ENCODE data around the gene MAGEF1. TPM values are rescaled to one million over a fixed set of nuclear protein-coding genes. Genes with fewer than 3 reads are reported as not detected.

Gene MAGEF1
- total and polyA plus RNA-seq, 2 donors (not counting 3 experiments of a cell fraction or from before 2014, with no cell fraction given): 7.0 to 14.2 TPM

DNA sequence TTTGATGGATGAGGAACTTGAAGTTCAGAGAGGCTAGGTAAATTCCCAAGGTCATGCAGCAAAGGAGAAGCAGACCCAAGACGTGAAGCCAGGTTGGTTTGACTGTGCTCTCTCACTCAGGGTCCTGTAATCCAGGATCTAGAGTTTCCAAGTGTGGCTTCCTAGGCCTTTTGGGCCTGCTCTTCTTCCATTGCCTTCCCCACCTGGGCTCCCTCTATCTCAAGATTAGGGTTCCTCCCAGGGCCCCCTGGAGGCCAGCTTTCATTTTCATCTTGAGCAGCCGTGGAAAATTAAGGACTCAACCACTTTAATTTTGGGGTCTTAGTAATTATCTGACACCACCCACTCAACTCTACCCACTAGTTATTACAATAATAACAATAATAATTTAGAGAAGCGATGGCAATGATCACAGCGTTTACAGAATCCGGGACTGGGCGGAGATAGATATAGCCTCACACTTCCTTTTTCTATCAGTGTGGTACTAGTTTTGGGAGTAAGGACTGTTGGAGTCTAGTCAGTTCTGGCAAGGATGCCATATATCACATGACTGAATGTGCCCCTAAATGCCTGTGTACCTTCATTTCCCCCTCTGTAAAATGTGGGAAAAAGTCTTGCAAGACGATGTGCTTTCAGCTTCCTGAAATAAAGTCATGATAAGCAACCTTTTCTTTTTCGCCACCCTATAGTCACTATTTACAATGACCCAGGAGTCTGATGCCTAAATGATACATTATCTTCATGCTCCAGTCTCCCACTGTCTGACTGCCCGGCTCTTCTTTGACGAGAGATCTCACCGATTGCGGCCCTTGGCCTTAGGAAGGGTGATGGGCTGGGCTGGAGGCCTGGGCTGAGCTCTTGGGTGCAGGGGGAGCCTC, 30.2 kb upstream of the MAGEF1 start:
- Histone ChIP-seq H2AFZ (ENCODE audit: low read depth, low read length) (no peak overlapping the region), H3K4me2 (ENCODE audit: insufficient read depth, low read length) (no peak overlapping the region), H4K20me1 (replicated peaks; ENCODE audit: control insufficient read depth, extremely low read depth, insufficient read depth, low read length) (no peaks in the 10 kb centered on the region), H3K9me1 (replicated peaks; ENCODE audit: control insufficient read depth, extremely low read depth, insufficient read depth, low read length) (no peaks in the 10 kb centered on the region), H3K36me3 (ENCODE audit: control insufficient read depth in 2 of 2, extremely low read depth in 1 of 2, insufficient read depth in 2 of 2, low read length in 2 of 2) (no peaks in the 10 kb centered on the region), H3K4me3 (replicated peaks in 1 of 3; ENCODE audit: insufficient read depth in 1 of 3, low read depth in 1 of 3, low read length in 3 of 3) (no peak overlapping the region), H3K9me3 (replicated peaks; ENCODE audit: control insufficient read depth, insufficient read depth, low read length) (no peaks in the 10 kb centered on the region), H3K79me2 (ENCODE audit: control insufficient read depth, insufficient read depth, low read length) (no peaks in the 10 kb centered on the region), H3K4me1 (ENCODE audit: control insufficient read depth, extremely low read depth, insufficient read depth, low read length) (peaks cover 12% of the 10 kb centered on the region), H3K27me3 (ENCODE audit: control insufficient read depth in 2 of 2, insufficient read depth in 2 of 2, low read length in 2 of 2) (peaks cover 0 to 10% of the 10 kb centered on the region in 2 experiments), H3K9ac (replicated peaks; ENCODE audit: extremely low read depth, insufficient read depth, low read length) (no peak overlapping the region), H3K27ac (ENCODE audit: insufficient read depth, low read depth, low read length) (no peak overlapping the region)
- POLR2A ChIA-PET: no interaction called here
- dilution Hi-C loops (cut with MboI; ENCODE audit: extremely low pct_ligation_motif_present, low sequenced_read_pairs): no loop called here
- TF ChIP-seq EZH2 (IDR thresholded peaks at IDR 0.05; ENCODE audit: borderline replicate concordance, low read depth, low read length, severe bottlenecking) (no peak), MYC (IDR thresholded peaks at IDR 0.05; ENCODE audit: low read depth, low read length) (no peak), POLR2A (IDR thresholded peaks at IDR 0.05; ENCODE audit: low read depth, low read length) (no peak), JUN (IDR thresholded peaks at IDR 0.05; ENCODE audit: borderline replicate concordance, insufficient read depth, insufficient read length, low read depth) (no peak), POLR2AphosphoS5 (IDR thresholded peaks at IDR 0.05; ENCODE audit: insufficient read depth, low read depth, low read length) (no peak), FOS (IDR thresholded peaks at IDR 0.05; ENCODE audit: borderline replicate concordance, insufficient read depth, low read length) (no peak), GATA2 (IDR thresholded peaks at IDR 0.05; ENCODE audit: insufficient read depth, insufficient read length, low read depth, low read length) (no peak)
- TF ChIP-seq, protein P1, sequence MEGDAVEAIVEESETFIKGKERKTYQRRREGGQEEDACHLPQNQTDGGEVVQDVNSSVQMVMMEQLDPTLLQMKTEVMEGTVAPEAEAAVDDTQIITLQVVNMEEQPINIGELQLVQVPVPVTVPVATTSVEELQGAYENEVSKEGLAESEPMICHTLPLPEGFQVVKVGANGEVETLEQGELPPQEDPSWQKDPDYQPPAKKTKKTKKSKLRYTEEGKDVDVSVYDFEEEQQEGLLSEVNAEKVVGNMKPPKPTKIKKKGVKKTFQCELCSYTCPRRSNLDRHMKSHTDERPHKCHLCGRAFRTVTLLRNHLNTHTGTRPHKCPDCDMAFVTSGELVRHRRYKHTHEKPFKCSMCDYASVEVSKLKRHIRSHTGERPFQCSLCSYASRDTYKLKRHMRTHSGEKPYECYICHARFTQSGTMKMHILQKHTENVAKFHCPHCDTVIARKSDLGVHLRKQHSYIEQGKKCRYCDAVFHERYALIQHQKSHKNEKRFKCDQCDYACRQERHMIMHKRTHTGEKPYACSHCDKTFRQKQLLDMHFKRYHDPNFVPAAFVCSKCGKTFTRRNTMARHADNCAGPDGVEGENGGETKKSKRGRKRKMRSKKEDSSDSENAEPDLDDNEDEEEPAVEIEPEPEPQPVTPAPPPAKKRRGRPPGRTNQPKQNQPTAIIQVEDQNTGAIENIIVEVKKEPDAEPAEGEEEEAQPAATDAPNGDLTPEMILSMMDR (IDR thresholded peaks at IDR 0.05; ENCODE audit: extremely low read depth in 1 of 2, insufficient read depth in 1 of 2, low read depth in 1 of 2, low read length in 2 of 2): no peak
- TF ChIP-seq, protein P2, sequence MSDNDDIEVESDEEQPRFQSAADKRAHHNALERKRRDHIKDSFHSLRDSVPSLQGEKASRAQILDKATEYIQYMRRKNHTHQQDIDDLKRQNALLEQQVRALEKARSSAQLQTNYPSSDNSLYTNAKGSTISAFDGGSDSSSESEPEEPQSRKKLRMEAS (IDR thresholded peaks at IDR 0.05; ENCODE audit: insufficient read depth, insufficient read length): no peak
- FAIRE-seq: no peak
- CTCF ChIA-PET: interaction anchor here (1.0 to 4.1 kb wide), 6 partner anchors 10 to 371 kb away, joined by 3 to 17 read pairs (median 4); no protein-coding TSS in a partner anchor
- BruUV-seq (replicated peaks): no TSS peak
- no peak for DNase-seq (ENCODE audit: low read depth, low spot score)
- intact Hi-C loops (cut with micrococcal nuclease): no loop called here

Data from endothelial cell of umbilical vein (primary cell).